HG03521 (cell line): ENCODE data around the gene TBC1D17.

ENCODE experiments used
- ATAC-seq: cut with Tn5 transposase; IDR thresholded peaks from one replicate; pipeline ENCODE4 v1.9.1; 2021; ENCODE audit warnings: mild to moderate bottlenecking, moderate library complexity; ENCODE audit not compliant: unreplicated experiment

The TBC1D17 gene

GRCh38 chr19:49890349-49891311, 13.1 kb downstream of the TBC1D17 start:
- ATAC-seq: no peak

- ATAC-seq: no peak
Measured at GRCh38 chr19:49891393-49891792, 13.9 kb downstream of the TBC1D17 start.

GRCh38 chr19:49892716-49893115, 15.2 kb downstream of the TBC1D17 start:
- ATAC-seq: no peak

GRCh38 chr19:49894011-49894664, 16.6 kb downstream of the TBC1D17 start:
- ATAC-seq: no peak

GRCh38 chr19:49894879-49895565, 17.5 kb downstream of the TBC1D17 start:
- ATAC-seq: no peak

DNA sequence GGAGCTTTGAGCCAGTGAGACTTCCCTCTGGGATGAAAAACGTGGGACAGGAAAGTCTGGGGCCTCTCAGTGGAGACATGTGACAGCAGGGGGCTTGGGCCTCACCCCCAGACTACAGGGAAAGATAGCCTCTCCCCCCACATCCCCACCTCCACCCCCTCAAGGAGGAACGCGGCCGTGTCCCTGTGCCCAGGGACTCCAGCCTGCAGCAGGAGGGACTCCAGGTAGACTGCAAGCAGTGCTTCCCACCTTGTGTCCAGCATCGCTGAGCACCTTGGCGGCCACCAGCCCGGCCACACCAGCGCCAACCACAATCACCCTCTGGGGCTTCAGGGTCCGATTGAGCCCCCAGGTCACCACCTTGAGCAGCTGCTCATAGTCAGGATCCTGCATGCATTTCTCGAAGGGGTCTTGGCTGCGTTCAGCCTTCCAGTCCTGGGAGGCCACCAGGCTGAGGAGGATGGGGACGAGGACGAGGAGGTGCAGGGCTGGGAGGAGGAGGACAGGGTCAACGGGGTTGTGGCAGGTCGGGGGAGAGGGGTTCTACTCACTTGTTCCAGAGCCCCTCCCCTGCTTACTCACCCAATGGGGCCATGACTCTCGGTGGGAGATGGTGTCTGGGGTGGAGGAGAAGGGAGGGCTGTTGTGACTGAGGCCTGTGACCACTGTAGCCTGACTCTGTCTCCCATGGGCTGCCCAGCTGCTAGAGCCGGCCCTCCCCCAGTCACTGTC, 18.2 kb downstream of the TBC1D17 start:
- no peak for ATAC-seq

DNA sequence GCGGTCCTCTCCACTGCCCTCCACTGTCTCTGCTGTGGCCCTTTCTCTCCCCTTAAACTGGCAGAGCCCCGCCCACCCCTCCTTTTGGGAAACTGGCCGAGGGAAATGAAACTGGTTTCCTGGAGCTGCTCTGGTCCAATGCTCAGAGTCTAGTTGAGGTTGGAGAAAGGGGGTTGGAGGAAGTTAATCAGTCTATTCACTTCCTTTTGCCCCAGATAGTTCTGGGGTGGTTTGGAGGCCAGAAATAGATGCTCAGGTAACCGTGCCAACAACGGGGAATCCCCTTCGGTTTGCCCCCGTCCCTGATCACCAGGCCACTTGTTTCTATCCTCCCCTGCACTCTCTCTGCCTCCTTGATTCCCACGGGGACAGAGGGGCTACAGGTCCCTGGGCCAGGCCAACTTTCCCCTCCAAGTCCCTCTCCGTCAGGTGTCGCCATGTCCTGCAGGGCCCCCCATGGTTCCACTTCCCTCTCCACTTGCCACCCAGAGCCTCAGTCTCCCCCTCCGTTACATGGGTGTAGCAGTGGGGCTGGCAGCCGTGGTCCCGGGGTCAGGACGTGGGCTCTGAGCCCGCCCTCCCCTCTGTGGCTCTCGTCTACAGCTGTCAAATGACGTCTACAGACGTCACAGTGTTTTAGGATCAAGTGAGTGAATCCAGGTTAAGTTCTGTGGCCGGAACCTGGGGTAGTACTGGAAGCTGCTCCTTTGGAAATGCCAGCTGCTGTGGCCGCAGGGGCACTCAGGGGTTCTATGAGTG, 19.5 kb downstream of the TBC1D17 start, which contains the start of gene IL4I1:
Gene IL4I1 (minus strand): TSS at position 25 of the 759 bp plus-strand sequence. CDS start 727 bp downstream, outside the sequence.
- ATAC-seq: no peak

DNA sequence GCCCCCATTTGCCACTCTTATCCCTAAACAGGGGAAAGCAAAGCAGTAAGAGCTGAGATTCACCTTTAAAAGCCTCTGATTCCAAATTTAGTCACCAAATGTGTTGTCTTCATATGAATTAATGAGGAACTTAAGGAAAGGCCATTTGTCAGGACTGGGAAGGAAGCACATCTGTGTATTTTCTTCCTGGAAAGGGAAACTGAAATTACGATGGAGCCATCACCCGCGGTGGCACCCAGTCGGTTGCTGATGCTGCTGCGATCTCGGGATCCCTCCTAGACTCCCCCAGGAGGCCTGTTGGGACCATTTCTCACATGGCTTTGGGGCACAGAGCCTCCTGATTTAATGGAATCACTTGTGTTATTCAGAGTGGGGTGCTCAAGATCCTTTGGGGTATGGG, 26.6 kb downstream of the TBC1D17 start:
- ATAC-seq: no peak

DNA sequence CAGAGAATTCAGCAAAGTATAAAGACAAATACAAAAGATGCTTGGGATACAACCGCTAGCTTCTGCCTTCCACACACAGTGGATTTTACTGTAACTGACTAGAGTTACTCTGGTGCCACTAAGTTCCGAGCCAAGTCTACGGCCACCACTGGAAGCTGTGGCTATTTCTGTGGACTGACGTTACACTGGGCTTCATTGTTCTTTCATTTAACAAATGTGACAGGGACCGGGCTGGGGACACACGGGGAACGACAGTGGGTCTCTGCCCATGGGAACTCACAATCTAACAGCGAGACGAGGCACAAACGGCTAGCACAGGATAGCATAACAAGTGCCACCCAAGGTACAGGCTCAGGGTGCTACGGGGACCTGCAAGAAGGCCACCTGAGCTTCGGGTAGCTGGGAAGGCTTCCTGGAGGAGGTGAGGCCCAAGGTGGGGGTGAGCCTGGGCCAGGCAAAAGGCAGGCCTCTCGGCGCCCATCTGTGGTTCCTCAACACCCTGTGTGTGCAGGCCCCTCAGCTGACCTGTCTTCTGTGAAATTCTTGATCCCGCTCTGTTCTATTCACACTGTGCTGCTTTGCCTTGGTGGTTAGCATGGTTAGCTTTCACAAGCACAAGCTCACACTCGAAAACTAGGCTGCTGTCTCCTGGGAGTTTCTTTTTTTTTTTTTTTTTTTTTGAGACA, 29.5 kb downstream of the TBC1D17 start:
- no peak for ATAC-seq

DNA sequence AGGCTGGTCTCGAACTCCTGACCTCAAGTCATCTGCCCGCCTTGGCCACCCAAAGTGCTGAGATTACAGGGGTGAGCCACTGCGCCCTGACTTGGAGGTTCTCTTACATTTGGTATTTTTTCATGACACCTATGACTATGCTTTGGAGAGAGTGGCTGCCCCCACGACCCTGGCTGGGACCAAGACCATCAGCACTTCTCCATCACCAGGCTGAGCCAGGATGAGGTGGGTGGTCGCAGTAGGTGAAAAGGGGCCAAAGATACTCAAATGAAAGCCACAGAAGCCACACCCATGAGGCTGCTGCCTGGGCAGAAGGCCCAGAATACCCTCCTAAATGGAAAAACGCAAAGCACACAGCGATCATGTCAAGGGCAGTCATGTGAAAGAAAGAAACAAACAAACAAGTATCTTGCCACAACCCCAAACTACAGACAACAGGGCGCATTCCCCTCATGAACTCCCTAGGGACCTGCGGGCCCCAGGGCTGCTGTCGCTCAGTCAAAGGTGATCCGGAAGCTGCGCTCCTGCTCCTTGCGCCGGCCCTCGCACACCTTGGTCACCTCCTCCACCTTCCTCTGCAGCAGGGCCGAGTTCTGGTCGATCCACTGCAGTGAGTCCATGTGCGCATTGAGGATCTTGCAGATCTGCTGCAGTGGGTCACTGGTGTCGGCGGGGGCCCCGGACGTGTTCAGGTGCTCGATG, 30.4 kb downstream of the TBC1D17 start:
- no peak for ATAC-seq

DNA sequence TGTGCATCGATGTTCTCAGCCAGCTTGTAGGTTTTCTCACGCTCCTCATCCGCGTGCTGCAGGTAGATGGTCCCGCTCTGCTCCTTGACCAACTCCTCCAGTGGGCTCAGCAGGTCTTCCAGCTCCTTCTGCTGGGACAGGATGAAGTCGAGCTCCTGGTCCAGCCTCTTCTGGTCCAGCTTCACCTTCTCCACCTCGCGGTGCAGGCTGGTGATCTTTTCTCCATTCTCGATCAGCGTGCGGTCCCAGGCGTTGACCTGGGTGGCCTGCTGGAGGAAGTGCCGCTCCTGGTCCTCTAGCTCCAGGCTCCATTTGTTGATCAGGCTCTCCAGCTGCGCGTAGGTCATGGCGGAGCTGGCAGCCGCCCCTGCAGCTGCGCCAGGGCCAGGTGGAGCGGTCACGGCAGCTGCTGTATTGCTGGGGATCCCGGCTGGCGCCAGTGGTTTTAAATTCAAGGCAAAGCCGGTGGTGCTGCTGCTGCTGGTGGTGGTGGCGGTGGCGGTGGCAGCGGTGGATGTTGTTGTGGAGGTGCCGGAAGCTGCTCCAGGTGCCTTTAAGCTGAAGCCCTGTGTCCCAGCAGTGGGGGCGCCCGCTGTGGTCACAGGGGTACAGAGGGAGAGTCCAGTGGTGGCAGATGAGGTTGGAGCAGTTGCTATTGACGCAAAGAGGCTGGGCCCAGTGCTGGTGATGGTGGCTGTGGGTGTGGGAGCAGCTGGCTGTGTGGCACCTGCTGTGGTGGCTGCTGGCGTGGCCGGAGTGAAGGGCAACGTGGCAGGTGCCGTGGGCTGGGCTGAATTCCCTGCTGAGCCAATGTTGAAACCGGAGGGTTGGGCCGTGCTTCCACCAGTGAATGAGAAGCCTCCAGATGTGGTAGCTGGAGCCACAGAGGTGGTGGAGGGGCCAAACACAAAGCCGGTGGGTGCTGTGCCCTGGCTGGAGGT, 31.2 kb downstream of the TBC1D17 start:
- no peak for ATAC-seq

DNA sequence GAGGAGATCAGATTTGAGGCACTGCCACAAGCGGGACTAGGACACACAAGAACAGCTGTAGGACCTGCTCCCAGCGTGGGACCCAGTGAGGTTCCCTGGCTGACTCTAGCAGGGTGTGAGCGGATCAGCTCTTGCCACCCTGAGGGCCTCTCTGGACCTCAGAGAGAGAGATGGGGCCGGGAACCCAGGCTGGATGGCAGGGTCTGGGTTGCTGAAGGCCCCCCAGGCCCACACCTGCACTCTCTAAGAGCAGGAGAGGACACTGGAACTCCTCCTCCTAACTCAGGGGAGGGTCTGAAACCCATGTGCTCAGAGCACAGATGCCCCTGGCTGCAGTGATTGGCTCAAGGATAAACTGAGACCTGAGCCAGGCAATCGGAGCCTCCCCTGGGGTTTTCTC, 32.7 kb downstream of the TBC1D17 start:
- ATAC-seq: no peak

- ATAC-seq: no peak
Measured at GRCh38 chr19:49911381-49912145, 34.1 kb downstream of the TBC1D17 start.

- no peak for ATAC-seq
Measured at GRCh38 chr19:49912965-49913685, 35.6 kb downstream of the TBC1D17 start.

GRCh38 chr19:49913720-49914119, 36.2 kb downstream of the TBC1D17 start:
- ATAC-seq: no peak

DNA sequence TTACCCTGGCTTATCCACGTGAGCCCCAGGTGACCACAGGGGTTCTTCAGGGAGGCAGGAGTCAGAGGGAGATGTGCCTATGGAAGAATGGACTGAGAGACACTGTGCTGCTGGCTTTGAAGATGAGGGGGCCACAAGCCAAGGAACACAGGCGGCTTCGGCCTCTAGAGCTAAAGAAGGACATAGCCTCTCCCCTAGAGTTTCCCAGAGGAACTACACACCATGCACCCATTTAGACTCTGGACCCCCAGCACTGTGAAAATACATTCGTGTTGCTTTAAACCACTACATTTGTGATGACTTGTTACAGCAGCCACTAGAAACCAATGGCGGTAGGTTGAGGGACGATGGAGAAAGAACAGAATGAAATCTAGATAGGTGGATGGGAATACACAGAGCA, 37.8 kb downstream of the TBC1D17 start:
- ATAC-seq: no peak
